Measurements from ENCODE around the gene RPTOR.

The RPTOR gene

DNA sequence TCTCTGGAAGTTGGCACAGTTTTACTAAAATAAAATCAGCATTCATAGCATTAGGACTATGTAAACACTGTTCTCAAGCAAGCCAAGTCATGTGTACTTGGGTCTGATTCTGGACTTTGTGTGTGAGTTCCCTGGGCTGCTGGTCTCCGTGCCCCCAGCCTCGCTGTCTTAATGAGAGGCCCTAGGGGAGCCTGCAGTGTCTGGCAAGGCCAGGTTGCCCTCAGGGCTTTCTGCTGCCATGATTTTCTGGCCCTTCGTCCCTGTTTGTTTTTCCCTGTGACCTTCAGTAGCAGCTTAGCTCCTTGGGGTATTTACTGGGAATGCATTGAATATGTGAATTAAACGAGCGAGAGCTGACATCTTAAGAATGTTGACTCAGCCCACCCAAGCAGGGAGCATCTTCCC lies 161.8 kb downstream of the RPTOR start:
- Histone ChIP-seq H3K9me3 (replicated peaks in 1 of 11) (no peaks in the 10 kb centered on the region), H3K27ac (no peak overlapping the region), H4K20me1 (peaks cover 61 to 98% (median 78%) of the 10 kb centered on the region in 11 experiments; a peak in 21 of 22 replicates), H3K9ac (no peak overlapping the region), H3K4me2 (no peak overlapping the region), H3K4me1 (peaks cover 24 to 58% (median 44%) of the 10 kb centered on the region in 10 experiments), H3K27me3 (no peaks in the 10 kb centered on the region), H3K36me3 (peaks cover 20 to 46% (median 30%) of the 10 kb centered on the region in 11 experiments), H3K4me3 (no peak overlapping the region)
- no peak for TF ChIP-seq Cebpa-rat (IDR thresholded peaks at IDR 0.05)

DNA sequence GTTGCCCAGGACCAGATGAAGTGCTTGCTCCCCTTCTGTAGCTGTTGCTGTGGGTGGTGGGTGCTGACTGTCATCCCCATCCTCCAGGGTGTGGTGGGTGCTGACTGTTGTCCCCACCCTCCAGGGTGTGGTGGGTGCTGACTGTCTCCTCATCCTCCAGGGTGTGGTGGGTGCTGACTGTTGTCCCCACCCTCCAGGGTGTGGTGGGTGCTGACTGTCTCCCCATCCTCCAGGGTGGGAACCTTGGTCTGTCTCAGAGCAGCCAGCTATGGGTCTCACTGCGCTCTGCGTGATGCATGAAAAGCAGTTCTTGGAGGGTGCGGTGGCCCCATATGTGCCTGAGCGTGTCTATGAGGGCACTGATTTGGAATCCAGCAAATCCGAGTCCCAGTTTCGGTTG lies 163.8 kb downstream of the RPTOR start:
- Histone ChIP-seq H3K4me1 (peaks cover 12 to 38% (median 23%) of the 10 kb centered on the region in 10 experiments), H3K27ac (no peak overlapping the region), H3K4me2 (no peak overlapping the region), H3K36me3 (peaks cover 23 to 66% (median 33%) of the 10 kb centered on the region in 11 experiments), H3K27me3 (no peaks in the 10 kb centered on the region), H4K20me1 (peaks cover 41 to 98% (median 64%) of the 10 kb centered on the region in 11 experiments; a peak in 21 of 22 replicates), H3K9me3 (replicated peaks in 1 of 11) (no peaks in the 10 kb centered on the region), H3K4me3 (no peak overlapping the region), H3K9ac (no peak overlapping the region)
- TF ChIP-seq Cebpa-rat (IDR thresholded peaks at IDR 0.05): no peak

DNA sequence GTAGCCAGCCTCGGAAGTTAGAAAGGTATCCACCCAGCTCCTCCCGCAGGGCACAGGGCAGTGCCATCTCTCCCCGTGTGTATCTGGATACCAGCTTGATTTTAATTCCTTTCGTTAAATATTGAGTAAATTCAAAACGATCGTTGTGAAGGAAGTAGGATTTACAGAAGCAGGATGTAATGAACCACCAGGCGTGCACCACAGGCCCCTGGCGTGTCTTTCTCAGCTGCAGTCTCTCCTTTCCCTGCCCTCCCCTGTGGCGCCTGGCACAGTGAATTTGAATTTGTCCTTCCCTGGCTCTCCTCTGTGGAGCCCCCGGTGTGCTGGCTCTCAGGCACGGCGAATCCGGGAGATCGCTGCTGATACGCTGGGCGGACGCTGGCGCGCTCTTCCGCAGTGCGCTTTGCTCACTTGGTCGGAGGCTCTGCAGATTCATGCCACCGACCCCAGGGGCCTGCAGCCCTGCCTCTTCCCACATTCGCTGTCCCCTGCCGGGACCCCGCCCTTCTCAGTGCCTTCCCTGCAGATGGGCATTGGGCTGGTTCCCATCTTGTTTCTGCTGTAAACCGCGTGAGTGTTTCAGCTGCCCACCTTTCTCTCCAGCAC lies 164.6 kb downstream of the RPTOR start:
- no peak overlapping the region for H3K9ac ChIP-seq
- H3K9me3 ChIP-seq (replicated peaks in 1 of 11): peaks cover 0 to 7% (median 0%) of the 10 kb centered on the region in 11 experiments; a peak in 4 of 22 replicates
- H3K4me1 ChIP-seq: peaks cover 11 to 31% (median 17%) of the 10 kb centered on the region in 10 experiments
- H3K36me3 ChIP-seq: peaks cover 23 to 73% (median 39%) of the 10 kb centered on the region in 11 experiments
- no peak overlapping the region for H3K27ac ChIP-seq
- H4K20me1 ChIP-seq: peaks cover 34 to 93% (median 57%) of the 10 kb centered on the region in 11 experiments; a peak in 21 of 22 replicates
- no peak overlapping the region for H3K4me2 ChIP-seq
- H3K27me3 ChIP-seq: no peaks in the 10 kb centered on the region
- no peak for TF ChIP-seq Cebpa-rat (IDR thresholded peaks at IDR 0.05)
- H3K4me3 ChIP-seq: no peak overlapping the region

DNA sequence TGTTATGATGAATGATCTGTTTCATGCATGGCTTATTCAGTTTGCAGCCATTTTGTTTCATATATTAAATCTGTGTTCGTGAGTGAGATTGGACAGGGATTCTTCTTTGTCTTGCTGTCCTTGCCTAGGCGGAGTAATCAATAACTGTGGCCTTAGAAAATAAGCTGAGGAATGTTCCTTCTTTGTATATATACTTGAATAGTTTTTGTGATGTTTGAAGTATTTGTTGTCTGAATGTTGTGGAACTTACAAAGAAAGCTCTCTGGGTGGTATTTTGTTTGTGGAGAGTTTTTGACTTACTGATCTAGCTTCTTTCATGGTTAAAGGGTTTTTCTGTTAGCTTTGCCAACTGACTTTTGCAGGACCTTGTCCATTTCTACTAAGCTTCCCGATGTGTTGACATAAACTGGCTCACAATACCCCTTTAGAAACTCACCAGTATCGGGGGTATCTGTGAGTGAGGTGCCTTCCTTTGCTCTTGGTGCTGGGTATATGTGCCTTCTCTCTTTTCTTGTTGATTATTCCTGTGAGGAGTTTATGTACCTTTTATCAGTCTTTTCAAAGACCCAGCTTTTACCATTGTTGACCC lies 166.2 kb downstream of the RPTOR start:
- H3K36me3 ChIP-seq: peaks cover 25 to 74% (median 39%) of the 10 kb centered on the region in 11 experiments
- peaks cover 21 to 77% (median 41%) of the 10 kb centered on the region in 11 experiments; a peak in 21 of 22 replicates for H4K20me1 ChIP-seq
- TF ChIP-seq Cebpa-rat (IDR thresholded peaks at IDR 0.05): no peak
- H3K4me1 ChIP-seq: peaks cover 0 to 15% (median 2%) of the 10 kb centered on the region in 10 experiments; a peak in 9 of 20 replicates
- no peaks in the 10 kb centered on the region for H3K27me3 ChIP-seq
- H3K4me2 ChIP-seq: no peak overlapping the region
- H3K9ac ChIP-seq: no peak overlapping the region
- H3K4me3 ChIP-seq: no peak overlapping the region
- no peak overlapping the region for H3K27ac ChIP-seq
- H3K9me3 ChIP-seq (replicated peaks in 1 of 11): peaks cover 10 to 18% (median 13%) of the 10 kb centered on the region in 11 experiments; a peak in 21 of 22 replicates

DNA sequence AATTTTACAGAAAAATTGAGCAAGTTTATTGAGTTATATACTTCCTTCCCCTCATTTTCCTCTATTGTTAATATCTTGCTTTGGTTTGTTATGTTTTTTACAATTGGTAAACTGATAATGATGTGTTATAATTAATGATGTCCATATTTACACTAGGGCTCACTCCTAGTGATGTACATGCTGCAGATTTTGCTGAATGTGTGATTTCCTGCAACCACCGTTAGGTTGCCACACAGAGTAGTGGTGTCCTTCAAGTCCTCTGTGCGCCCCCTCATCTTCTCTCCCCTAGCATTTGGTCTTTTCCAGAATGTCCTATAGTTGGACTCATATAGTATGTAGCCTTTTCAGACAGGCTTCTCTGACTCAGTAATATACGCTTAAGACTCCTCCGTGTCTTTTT lies 167.5 kb downstream of the RPTOR start:
- H3K27me3 ChIP-seq: no peaks in the 10 kb centered on the region
- no peak overlapping the region for H3K27ac ChIP-seq
- peaks cover 0 to 13% (median 1%) of the 10 kb centered on the region in 10 experiments; a peak in 6 of 20 replicates for H3K4me1 ChIP-seq
- H3K4me3 ChIP-seq: no peak overlapping the region
- H4K20me1 ChIP-seq: peaks cover 13 to 77% (median 35%) of the 10 kb centered on the region in 11 experiments; a peak in 21 of 22 replicates
- H3K9ac ChIP-seq: no peak overlapping the region
- peaks cover 25 to 66% (median 39%) of the 10 kb centered on the region in 11 experiments for H3K36me3 ChIP-seq
- no peak overlapping the region for H3K4me2 ChIP-seq
- H3K9me3 ChIP-seq (replicated peaks in 1 of 11): peaks cover 10 to 18% (median 14%) of the 10 kb centered on the region in 11 experiments; a peak in 21 of 22 replicates
- no peak for TF ChIP-seq Cebpa-rat (IDR thresholded peaks at IDR 0.05)

DNA sequence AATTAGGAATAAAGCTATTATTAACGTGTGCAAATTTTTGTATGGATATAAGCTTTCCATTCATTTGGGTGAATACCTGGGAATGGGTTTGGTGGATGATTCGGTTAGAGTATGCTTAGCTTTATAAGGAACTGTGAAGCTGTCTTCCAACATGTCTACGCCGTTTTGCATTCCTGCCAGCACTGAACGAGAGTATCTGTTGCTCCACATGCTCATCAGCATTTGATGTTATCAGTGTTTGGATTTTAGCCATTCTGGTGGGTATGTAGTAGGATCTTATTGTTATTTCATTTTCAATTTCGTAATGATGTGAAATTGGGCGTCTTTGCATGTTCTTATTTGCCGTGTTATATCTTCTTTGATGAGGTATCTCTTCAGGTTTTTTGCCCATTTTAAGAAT lies 168.0 kb downstream of the RPTOR start:
- no peak overlapping the region for H3K4me3 ChIP-seq
- H3K9ac ChIP-seq: no peak overlapping the region
- peaks cover 0 to 13% (median 0%) of the 10 kb centered on the region in 10 experiments; a peak in 6 of 20 replicates for H3K4me1 ChIP-seq
- TF ChIP-seq Cebpa-rat (IDR thresholded peaks at IDR 0.05): no peak
- no peak overlapping the region for H3K27ac ChIP-seq
- H3K4me2 ChIP-seq: no peak overlapping the region
- H3K27me3 ChIP-seq: no peaks in the 10 kb centered on the region
- peaks cover 10 to 18% (median 14%) of the 10 kb centered on the region in 11 experiments; a peak in 21 of 22 replicates for H3K9me3 ChIP-seq (replicated peaks in 1 of 11)
- peaks cover 25 to 63% (median 35%) of the 10 kb centered on the region in 11 experiments for H3K36me3 ChIP-seq
- H4K20me1 ChIP-seq: peaks cover 13 to 77% (median 35%) of the 10 kb centered on the region in 11 experiments; a peak in 20 of 22 replicates

DNA sequence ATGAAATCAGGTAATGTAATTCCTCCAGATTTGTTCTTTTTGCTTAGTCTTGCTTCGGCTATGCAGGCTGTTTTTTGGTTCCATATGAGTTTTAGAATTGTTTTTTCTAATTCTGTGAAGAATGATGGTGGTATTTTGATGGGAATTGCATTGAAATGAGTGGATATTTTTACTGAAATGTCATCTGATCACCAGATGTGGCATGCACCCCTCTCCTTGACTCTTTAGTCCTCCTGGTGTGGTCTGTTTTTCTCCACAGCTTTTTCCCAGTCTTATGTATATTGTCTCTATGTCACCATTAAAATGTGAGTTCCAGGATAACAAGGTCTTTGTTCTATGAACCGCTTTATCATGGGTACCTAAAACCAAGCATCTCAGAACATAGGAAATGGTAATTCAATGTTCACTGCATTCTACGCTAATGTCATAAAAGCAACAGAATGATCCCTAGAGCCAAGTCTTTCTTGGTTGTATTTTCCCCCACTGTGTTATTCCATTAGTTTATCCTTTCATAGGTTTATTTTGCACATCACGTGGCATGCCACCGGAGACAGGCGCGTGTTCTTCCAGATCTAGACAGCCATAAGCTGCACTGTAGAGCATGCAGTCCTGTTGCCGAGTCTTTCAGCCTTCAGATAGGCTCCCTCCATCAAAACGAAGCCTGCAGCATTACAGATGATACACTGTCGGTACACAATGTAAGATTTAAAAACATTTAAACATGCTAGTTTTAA lies 172.5 kb downstream of the RPTOR start:
- no peak for TF ChIP-seq Cebpa-rat (IDR thresholded peaks at IDR 0.05)
- Histone ChIP-seq H3K4me2 (no peak overlapping the region), H3K27ac (no peak overlapping the region)

DNA sequence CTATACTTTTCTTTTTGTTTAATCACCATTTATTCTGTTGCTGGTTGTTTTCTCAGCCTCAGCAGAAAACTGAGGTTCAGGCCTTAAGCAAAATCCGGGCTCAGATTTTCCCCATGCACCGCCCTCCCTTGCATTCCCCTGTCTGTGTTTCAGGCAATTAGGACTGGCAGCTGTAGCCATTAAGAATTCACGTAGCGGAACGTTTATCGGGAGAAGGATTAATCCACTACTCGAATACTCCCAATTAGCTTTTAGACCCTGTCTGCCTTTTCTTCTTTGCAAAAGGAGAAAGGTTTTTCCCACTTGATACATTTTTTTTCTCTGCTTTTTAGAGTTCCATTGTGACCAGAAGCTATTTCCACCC lies 173.1 kb downstream of the RPTOR start:
- TF ChIP-seq Cebpa-rat (IDR thresholded peaks at IDR 0.05): no peak
- Histone ChIP-seq H3K4me3 (no peak overlapping the region), H3K36me3 (peaks cover 0 to 21% (median 10%) of the 10 kb centered on the region in 11 experiments; a peak in 9 of 22 replicates), H3K27me3 (no peaks in the 10 kb centered on the region), H3K27ac (no peak overlapping the region), H3K4me2 (no peak overlapping the region), H3K4me1 (peaks cover 0 to 20% (median 10%) of the 10 kb centered on the region in 10 experiments; a peak in 11 of 20 replicates), H3K9me3 (replicated peaks in 1 of 11) (peaks cover 10 to 18% (median 14%) of the 10 kb centered on the region in 11 experiments; a peak in 21 of 22 replicates), H4K20me1 (peaks cover 52 to 79% (median 63%) of the 10 kb centered on the region in 11 experiments; a peak in 20 of 22 replicates), H3K9ac (no peak overlapping the region)

More for the DNA sequence above, 172.5 kb downstream of the RPTOR start:
- H3K4me1 ChIP-seq: peaks cover 0 to 20% (median 10%) of the 10 kb centered on the region in 10 experiments; a peak in 11 of 20 replicates
- no peaks in the 10 kb centered on the region for H3K27me3 ChIP-seq
- H3K36me3 ChIP-seq: peaks cover 0 to 23% (median 10%) of the 10 kb centered on the region in 11 experiments; a peak in 9 of 22 replicates
- no peak overlapping the region for H3K9ac ChIP-seq
- no peak overlapping the region for H3K4me3 ChIP-seq
- peaks cover 10 to 18% (median 14%) of the 10 kb centered on the region in 11 experiments; a peak in 21 of 22 replicates for H3K9me3 ChIP-seq (replicated peaks in 1 of 11)
- H4K20me1 ChIP-seq: peaks cover 46 to 79% (median 63%) of the 10 kb centered on the region in 11 experiments; a peak in 20 of 22 replicates

All from BLaER1 treated with 17β-estradiol and CSF1 and Interleukin-3, amounts not matched to agents 10 nM and 100 nM (cell line).